Measurements from ENCODE around the gene TOX3. TPM values are rescaled to one million over a fixed set of nuclear protein-coding genes. Genes with fewer than 3 reads are reported as not detected.

TOX3 gene
- total and polyA plus RNA-seq, 2 of the 13 experiments (the other 11 are each of a cell fraction or from before 2014, with no cell fraction given): 14.5 to 98.6 TPM

DNA sequence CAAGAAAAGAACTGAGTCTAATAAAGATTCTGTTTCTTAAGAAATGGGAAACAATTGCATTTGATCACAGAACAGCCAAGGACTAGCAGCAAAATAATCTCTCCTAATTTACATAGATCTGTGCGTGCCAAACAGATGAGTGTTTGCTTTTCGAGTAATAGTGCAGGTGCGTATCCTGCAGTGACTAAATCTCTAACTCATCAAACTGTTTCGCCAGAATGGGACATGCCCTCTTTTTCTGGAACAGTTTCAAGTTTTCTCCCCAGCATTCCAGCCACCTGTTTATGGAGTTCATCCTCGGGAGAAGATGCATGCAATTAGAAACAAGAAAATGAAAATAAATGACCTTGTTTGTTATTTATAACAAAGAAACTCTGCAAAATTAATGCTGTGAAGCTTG lies 5.7 kb upstream of the TOX3 start (continued):
- TF ChIP-seq, protein P1, sequence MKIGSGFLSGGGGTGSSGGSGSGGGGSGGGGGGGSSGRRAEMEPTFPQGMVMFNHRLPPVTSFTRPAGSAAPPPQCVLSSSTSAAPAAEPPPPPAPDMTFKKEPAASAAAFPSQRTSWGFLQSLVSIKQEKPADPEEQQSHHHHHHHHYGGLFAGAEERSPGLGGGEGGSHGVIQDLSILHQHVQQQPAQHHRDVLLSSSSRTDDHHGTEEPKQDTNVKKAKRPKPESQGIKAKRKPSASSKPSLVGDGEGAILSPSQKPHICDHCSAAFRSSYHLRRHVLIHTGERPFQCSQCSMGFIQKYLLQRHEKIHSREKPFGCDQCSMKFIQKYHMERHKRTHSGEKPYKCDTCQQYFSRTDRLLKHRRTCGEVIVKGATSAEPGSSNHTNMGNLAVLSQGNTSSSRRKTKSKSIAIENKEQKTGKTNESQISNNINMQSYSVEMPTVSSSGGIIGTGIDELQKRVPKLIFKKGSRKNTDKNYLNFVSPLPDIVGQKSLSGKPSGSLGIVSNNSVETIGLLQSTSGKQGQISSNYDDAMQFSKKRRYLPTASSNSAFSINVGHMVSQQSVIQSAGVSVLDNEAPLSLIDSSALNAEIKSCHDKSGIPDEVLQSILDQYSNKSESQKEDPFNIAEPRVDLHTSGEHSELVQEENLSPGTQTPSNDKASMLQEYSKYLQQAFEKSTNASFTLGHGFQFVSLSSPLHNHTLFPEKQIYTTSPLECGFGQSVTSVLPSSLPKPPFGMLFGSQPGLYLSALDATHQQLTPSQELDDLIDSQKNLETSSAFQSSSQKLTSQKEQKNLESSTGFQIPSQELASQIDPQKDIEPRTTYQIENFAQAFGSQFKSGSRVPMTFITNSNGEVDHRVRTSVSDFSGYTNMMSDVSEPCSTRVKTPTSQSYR (CRISPR knock-in tag; IDR thresholded peaks at IDR 0.05; ENCODE audit: borderline replicate concordance): no peak
- TF ChIP-seq FOXO1 (CRISPR knock-in tag; IDR thresholded peaks at IDR 0.05): no peak
- TF ChIP-seq ZSCAN30 (CRISPR knock-in tag; IDR thresholded peaks at IDR 0.05): no peak
- no peak for TF ChIP-seq HOXD1 (CRISPR knock-in tag; IDR thresholded peaks at IDR 0.05)
- TF ChIP-seq ZNF552 (CRISPR knock-in tag; IDR thresholded peaks at IDR 0.05; ENCODE audit: borderline replicate concordance): no peak
- no peak for TF ChIP-seq KAT7 (CRISPR knock-in tag; IDR thresholded peaks at IDR 0.05; ENCODE audit: borderline replicate concordance)
- TF ChIP-seq ZFP36L1 (CRISPR knock-in tag; IDR thresholded peaks at IDR 0.05): no peak
- peak; percentile 29; the same call in 1 of the 2 replicates for TF ChIP-seq HMG20A (CRISPR knock-in tag; IDR thresholded peaks at IDR 0.05; ENCODE audit: borderline replicate concordance)
- TF ChIP-seq SNAI1 (CRISPR knock-in tag; IDR thresholded peaks at IDR 0.05; ENCODE audit: borderline replicate concordance): no peak
- TF ChIP-seq KDM1A (CRISPR knock-in tag; IDR thresholded peaks at IDR 0.05): no peak
- TF ChIP-seq, protein P2, sequence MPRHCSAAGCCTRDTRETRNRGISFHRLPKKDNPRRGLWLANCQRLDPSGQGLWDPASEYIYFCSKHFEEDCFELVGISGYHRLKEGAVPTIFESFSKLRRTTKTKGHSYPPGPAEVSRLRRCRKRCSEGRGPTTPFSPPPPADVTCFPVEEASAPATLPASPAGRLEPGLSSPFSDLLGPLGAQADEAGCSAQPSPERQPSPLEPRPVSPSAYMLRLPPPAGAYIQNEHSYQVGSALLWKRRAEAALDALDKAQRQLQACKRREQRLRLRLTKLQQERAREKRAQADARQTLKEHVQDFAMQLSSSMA (CRISPR knock-in tag; IDR thresholded peaks at IDR 0.05): no peak
- TF ChIP-seq POLR2G (IDR thresholded peaks at IDR 0.05; ENCODE audit: low read depth, low read length): no peak
- no peak for TF ChIP-seq ZNF12 (CRISPR knock-in tag; IDR thresholded peaks at IDR 0.05)
- TF ChIP-seq DNMT3B (CRISPR knock-in tag; conservative IDR thresholded peaks at IDR 0.05): no peak
- TF ChIP-seq, protein P3, sequence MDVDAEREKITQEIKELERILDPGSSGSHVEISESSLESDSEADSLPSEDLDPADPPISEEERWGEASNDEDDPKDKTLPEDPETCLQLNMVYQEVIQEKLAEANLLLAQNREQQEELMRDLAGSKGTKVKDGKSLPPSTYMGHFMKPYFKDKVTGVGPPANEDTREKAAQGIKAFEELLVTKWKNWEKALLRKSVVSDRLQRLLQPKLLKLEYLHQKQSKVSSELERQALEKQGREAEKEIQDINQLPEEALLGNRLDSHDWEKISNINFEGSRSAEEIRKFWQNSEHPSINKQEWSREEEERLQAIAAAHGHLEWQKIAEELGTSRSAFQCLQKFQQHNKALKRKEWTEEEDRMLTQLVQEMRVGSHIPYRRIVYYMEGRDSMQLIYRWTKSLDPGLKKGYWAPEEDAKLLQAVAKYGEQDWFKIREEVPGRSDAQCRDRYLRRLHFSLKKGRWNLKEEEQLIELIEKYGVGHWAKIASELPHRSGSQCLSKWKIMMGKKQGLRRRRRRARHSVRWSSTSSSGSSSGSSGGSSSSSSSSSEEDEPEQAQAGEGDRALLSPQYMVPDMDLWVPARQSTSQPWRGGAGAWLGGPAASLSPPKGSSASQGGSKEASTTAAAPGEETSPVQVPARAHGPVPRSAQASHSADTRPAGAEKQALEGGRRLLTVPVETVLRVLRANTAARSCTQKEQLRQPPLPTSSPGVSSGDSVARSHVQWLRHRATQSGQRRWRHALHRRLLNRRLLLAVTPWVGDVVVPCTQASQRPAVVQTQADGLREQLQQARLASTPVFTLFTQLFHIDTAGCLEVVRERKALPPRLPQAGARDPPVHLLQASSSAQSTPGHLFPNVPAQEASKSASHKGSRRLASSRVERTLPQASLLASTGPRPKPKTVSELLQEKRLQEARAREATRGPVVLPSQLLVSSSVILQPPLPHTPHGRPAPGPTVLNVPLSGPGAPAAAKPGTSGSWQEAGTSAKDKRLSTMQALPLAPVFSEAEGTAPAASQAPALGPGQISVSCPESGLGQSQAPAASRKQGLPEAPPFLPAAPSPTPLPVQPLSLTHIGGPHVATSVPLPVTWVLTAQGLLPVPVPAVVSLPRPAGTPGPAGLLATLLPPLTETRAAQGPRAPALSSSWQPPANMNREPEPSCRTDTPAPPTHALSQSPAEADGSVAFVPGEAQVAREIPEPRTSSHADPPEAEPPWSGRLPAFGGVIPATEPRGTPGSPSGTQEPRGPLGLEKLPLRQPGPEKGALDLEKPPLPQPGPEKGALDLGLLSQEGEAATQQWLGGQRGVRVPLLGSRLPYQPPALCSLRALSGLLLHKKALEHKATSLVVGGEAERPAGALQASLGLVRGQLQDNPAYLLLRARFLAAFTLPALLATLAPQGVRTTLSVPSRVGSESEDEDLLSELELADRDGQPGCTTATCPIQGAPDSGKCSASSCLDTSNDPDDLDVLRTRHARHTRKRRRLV (CRISPR knock-in tag; IDR thresholded peaks at IDR 0.05): no peak
- no peak for TF ChIP-seq SKI (IDR thresholded peaks at IDR 0.05; ENCODE audit: partially characterized antibody)
- TF ChIP-seq, protein P4, sequence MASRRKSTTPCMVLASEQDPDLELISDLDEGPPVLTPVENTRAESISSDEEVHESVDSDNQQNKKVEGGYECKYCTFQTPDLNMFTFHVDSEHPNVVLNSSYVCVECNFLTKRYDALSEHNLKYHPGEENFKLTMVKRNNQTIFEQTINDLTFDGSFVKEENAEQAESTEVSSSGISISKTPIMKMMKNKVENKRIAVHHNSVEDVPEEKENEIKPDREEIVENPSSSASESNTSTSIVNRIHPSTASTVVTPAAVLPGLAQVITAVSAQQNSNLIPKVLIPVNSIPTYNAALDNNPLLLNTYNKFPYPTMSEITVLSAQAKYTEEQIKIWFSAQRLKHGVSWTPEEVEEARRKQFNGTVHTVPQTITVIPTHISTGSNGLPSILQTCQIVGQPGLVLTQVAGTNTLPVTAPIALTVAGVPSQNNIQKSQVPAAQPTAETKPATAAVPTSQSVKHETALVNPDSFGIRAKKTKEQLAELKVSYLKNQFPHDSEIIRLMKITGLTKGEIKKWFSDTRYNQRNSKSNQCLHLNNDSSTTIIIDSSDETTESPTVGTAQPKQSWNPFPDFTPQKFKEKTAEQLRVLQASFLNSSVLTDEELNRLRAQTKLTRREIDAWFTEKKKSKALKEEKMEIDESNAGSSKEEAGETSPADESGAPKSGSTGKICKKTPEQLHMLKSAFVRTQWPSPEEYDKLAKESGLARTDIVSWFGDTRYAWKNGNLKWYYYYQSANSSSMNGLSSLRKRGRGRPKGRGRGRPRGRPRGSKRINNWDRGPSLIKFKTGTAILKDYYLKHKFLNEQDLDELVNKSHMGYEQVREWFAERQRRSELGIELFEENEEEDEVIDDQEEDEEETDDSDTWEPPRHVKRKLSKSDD (CRISPR knock-in tag; IDR thresholded peaks at IDR 0.05; ENCODE audit: low read depth): no peak
- no peak for TF ChIP-seq MXI1 (IDR thresholded peaks at IDR 0.05; ENCODE audit: borderline replicate concordance, low read depth, low read length)
